MM.1S (cell line): ENCODE measurements around the gene TNIK.

Experiments
- CTCF ChIP-seq: fragments of 300-600 bp; sonication (generic); IDR thresholded peaks from 2 replicates; pipeline ENCODE4 v1.5.1; 2016; ENCODE audit warnings: antibody characterized with exemption, low read length, mixed read lengths
- EZH2 ChIP-seq: fragments of 300-600 bp; sonication (generic); optimal IDR thresholded peaks from 2 replicates; pipeline ENCODE3; 2017; ENCODE audit warnings: low read depth, mild to moderate bottlenecking, antibody characterized with exemption, low read length, mixed read lengths

GRCh38 chr3:171487382-171487781 lies 27.2 kb upstream of the TNIK start:
- no peak for TF ChIP-seq CTCF
- TF ChIP-seq EZH2, result no peak
